Measurements from ENCODE around the gene IL1RAPL2. TPM values are rescaled to one million over a fixed set of nuclear protein-coding genes. Genes with fewer than 3 reads are reported as not detected.

Gene IL1RAPL2
- total and polyA plus RNA-seq, 2 donors (not counting 3 experiments of a cell fraction or from before 2014, with no cell fraction given): not detected

DNA sequence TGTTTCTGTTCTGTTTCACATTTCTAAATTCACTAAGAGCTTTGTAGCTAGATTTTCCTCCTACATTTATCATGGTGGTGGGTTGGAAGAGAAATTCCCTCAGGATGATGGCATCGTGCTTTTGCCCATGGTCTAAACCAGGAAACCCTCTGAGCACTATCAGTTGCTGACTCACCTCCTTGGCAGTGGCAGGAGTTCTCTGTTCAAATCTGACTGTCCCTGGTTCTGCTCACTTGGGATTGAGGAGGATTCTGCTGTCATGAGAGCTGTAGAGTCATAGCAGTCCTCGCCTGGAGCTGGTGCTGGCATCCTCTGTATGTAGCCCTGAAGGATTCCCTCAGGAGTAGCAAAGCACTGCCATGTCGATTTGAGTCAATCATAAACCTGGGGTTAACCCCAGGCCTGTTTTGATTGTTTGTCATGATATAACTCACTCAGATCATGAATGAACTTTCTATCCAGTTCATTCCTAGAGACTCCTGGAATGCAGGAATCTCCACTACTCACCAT, 645.1 kb downstream of the IL1RAPL2 start:
- H3K4me1 ChIP-seq (ENCODE audit: control insufficient read depth, extremely low read depth, insufficient read depth, low read length): no peaks in the 10 kb centered on the region
- ChIA-PET CTCF (interaction anchor here (0.6 kb wide), 1 partner anchor 9 kb away, joined by 3 read pairs; no protein-coding TSS in a partner anchor), POLR2A (no interaction called here)
- TF ChIP-seq, protein P1, sequence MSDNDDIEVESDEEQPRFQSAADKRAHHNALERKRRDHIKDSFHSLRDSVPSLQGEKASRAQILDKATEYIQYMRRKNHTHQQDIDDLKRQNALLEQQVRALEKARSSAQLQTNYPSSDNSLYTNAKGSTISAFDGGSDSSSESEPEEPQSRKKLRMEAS (IDR thresholded peaks at IDR 0.05; ENCODE audit: insufficient read depth, insufficient read length): no peak
- TF ChIP-seq GATA2 (IDR thresholded peaks at IDR 0.05; ENCODE audit: insufficient read depth, insufficient read length, low read depth, low read length): no peak
- BruUV-seq (replicated peaks): no TSS peak
- FAIRE-seq (no peak), DNase-seq (ENCODE audit: low read depth, low spot score) (no peak)
- no peaks in the 10 kb centered on the region for H4K20me1 ChIP-seq (replicated peaks; ENCODE audit: control insufficient read depth, extremely low read depth, insufficient read depth, low read length)
- no peak overlapping the region for H2AFZ ChIP-seq (ENCODE audit: low read depth, low read length)
- no peak overlapping the region for H3K4me3 ChIP-seq (replicated peaks in 1 of 3; ENCODE audit: insufficient read depth in 1 of 3, low read depth in 1 of 3, low read length in 3 of 3)
- no peak overlapping the region for H3K9ac ChIP-seq (replicated peaks; ENCODE audit: extremely low read depth, insufficient read depth, low read length)
- H3K27me3 ChIP-seq (ENCODE audit: control insufficient read depth in 2 of 2, insufficient read depth in 2 of 2, low read length in 2 of 2): no peaks in the 10 kb centered on the region
- dilution Hi-C loops (cut with MboI; ENCODE audit: extremely low pct_ligation_motif_present, low sequenced_read_pairs): no loop called here
- H3K4me2 ChIP-seq (ENCODE audit: insufficient read depth, low read length): no peak overlapping the region
- H3K9me3 ChIP-seq (replicated peaks; ENCODE audit: control insufficient read depth, insufficient read depth, low read length): no peaks in the 10 kb centered on the region
- no peak overlapping the region for H3K27ac ChIP-seq (ENCODE audit: insufficient read depth, low read depth, low read length)
- no peaks in the 10 kb centered on the region for H3K9me1 ChIP-seq (replicated peaks; ENCODE audit: control insufficient read depth, extremely low read depth, insufficient read depth, low read length)
- intact Hi-C loops (cut with micrococcal nuclease): no loop called here
- no peaks in the 10 kb centered on the region for H3K79me2 ChIP-seq (ENCODE audit: control insufficient read depth, insufficient read depth, low read length)
- no peaks in the 10 kb centered on the region for H3K36me3 ChIP-seq (ENCODE audit: control insufficient read depth in 2 of 2, extremely low read depth in 1 of 2, insufficient read depth in 2 of 2, low read length in 2 of 2)

DNA sequence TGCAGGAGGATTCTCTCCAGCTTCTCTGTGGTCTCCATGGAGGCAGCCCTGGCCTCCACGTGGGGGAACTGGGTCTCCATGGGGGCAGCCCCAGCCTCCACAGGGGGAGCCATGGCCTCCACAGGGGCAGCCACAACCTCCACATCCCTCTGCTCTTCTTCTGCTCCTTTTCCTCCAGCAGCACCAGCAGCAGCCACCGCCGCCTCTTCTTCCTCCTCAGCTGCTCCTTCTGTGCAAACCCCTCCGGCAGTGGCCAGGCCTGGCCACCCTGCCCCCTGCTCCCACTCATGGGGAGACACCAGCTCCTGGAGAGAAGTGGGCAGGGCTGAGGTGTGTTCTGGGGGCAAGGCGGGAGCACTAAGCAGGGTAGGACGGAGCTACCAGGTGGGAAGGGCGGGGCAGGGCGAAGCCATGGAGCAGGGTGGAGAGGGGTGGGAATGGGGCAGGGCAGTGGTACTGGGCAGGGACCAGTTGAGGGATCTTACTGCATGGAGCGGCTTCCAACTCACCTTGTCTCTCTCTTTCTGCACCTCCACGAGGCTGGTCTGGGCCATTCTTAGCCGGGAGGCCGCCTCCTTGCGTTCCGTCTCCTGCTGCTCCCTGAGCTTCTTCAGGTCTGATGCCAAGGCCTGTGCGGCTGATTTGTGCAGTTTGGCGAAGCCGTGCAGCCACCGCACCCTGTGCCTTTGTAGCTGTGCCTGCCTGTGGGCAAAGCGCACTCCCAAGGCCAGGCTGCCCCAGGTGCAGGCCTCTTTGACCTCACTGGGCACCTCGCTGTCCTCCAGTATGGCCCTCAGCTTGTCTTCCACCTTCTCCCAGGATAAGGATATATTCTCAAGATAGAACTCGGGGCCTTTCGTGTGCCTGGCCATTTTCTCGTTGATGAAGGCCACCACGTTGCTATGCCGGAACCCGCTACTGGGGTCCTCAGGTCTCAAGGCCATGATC, 653.7 kb downstream of the IL1RAPL2 start:
- Histone ChIP-seq H3K4me3 (replicated peaks in 1 of 3; ENCODE audit: insufficient read depth in 1 of 3, low read depth in 1 of 3, low read length in 3 of 3) (no peak overlapping the region), H3K9ac (replicated peaks; ENCODE audit: extremely low read depth, insufficient read depth, low read length) (no peak overlapping the region), H2AFZ (ENCODE audit: low read depth, low read length) (no peak overlapping the region), H3K4me2 (ENCODE audit: insufficient read depth, low read length) (no peak overlapping the region), H3K27me3 (ENCODE audit: control insufficient read depth in 2 of 2, insufficient read depth in 2 of 2, low read length in 2 of 2) (no peaks in the 10 kb centered on the region), H3K9me3 (replicated peaks; ENCODE audit: control insufficient read depth, insufficient read depth, low read length) (no peaks in the 10 kb centered on the region), H3K36me3 (ENCODE audit: control insufficient read depth in 2 of 2, extremely low read depth in 1 of 2, insufficient read depth in 2 of 2, low read length in 2 of 2) (no peaks in the 10 kb centered on the region), H3K4me1 (ENCODE audit: control insufficient read depth, extremely low read depth, insufficient read depth, low read length) (no peaks in the 10 kb centered on the region), H3K27ac (ENCODE audit: insufficient read depth, low read depth, low read length) (no peak overlapping the region), H3K79me2 (ENCODE audit: control insufficient read depth, insufficient read depth, low read length) (no peaks in the 10 kb centered on the region), H3K9me1 (replicated peaks; ENCODE audit: control insufficient read depth, extremely low read depth, insufficient read depth, low read length) (no peaks in the 10 kb centered on the region), H4K20me1 (replicated peaks; ENCODE audit: control insufficient read depth, extremely low read depth, insufficient read depth, low read length) (no peaks in the 10 kb centered on the region)
- no peak for TF ChIP-seq CTCF (IDR thresholded peaks at IDR 0.05; ENCODE audit: extremely low read depth in 1 of 2, insufficient read depth in 1 of 2, low read depth in 1 of 2, low read length in 2 of 2)
- TF ChIP-seq JUN (IDR thresholded peaks at IDR 0.05; ENCODE audit: borderline replicate concordance, insufficient read depth, insufficient read length, low read depth): no peak
- TF ChIP-seq MYC (IDR thresholded peaks at IDR 0.05; ENCODE audit: low read depth, low read length): no peak
- no peak for TF ChIP-seq FOS (IDR thresholded peaks at IDR 0.05; ENCODE audit: borderline replicate concordance, insufficient read depth, low read length)
- TF ChIP-seq GATA2 (IDR thresholded peaks at IDR 0.05; ENCODE audit: insufficient read depth, insufficient read length, low read depth, low read length): no peak
- TF ChIP-seq, protein P1 (IDR thresholded peaks at IDR 0.05; ENCODE audit: insufficient read depth, insufficient read length): no peak
- TF ChIP-seq POLR2AphosphoS5 (IDR thresholded peaks at IDR 0.05; ENCODE audit: insufficient read depth, low read depth, low read length): no peak
- no peak for TF ChIP-seq EZH2 (IDR thresholded peaks at IDR 0.05; ENCODE audit: borderline replicate concordance, low read depth, low read length, severe bottlenecking)
- no peak for TF ChIP-seq POLR2A (IDR thresholded peaks at IDR 0.05; ENCODE audit: low read depth, low read length)
- no TSS peak for BruUV-seq (replicated peaks)
- POLR2A ChIA-PET: no interaction called here
- DNase-seq (ENCODE audit: low read depth, low spot score) (no peak), FAIRE-seq (no peak)
- CTCF ChIA-PET: no interaction called here
- intact Hi-C loops (cut with micrococcal nuclease): no loop called here
- dilution Hi-C loops (cut with MboI; ENCODE audit: extremely low pct_ligation_motif_present, low sequenced_read_pairs): no loop called here
